IMR-90 (cell line): Measurements from ENCODE around the gene AGFG1.

ENCODE experiments used
- BHLHE40 ChIP-seq: fragments of 150-350 bp; IDR thresholded peaks from 2 replicates; pipeline ENCODE4 v1.6.1; 2016; ENCODE audit warnings: mild to moderate bottlenecking, low read depth, low read length
- CEBPB ChIP-seq: IDR thresholded peaks from 2 replicates; pipeline ENCODE4 v1.6.1; 2012; ENCODE audit warnings: low read depth, low read length, improper control_type of control experiment
- CTCF ChIP-seq: conservative IDR thresholded peaks from 2 replicates; pipeline ENCODE4 v1.5.1; 2012; ENCODE audit warnings: mild to moderate bottlenecking, low read depth, low read length, improper control_type of control experiment
- ELK1 ChIP-seq: fragments of 150-350 bp; IDR thresholded peaks from 2 replicates; pipeline ENCODE4 v1.6.1; 2016; ENCODE audit warnings: low read depth, mild to moderate bottlenecking, low read length, moderate library complexity, borderline replicate concordance
- FOS ChIP-seq: fragments of 150-350 bp; IDR thresholded peaks from 2 replicates; pipeline ENCODE4 v1.6.1; 2016; ENCODE audit warnings: low read depth, low read length
- MAFK ChIP-seq: IDR thresholded peaks from 2 replicates; pipeline ENCODE4 v1.6.1; 2012; ENCODE audit warnings: low read depth, low read length, improper control_type of control experiment
- MXI1 ChIP-seq: IDR thresholded peaks from 2 replicates; pipeline ENCODE4 v1.6.1; 2012; ENCODE audit warnings: low read depth, mild to moderate bottlenecking, low read length, moderate library complexity, borderline replicate concordance
- POLR2A ChIP-seq: IDR thresholded peaks from 2 replicates; pipeline ENCODE4 v1.6.1; 2012; ENCODE audit warnings: mild to moderate bottlenecking, low read depth, low read length
- RFX5 ChIP-seq: IDR thresholded peaks from 2 replicates; pipeline ENCODE4 v1.8.0; 2012; ENCODE audit warnings: low read depth, mild to moderate bottlenecking, low read length, moderate library complexity

- TF ChIP-seq CTCF (no peak), POLR2A (no peak), RFX5 (no peak), CEBPB (no peak), FOS (no peak), MXI1 (no peak), MAFK (no peak), BHLHE40 (no peak), ELK1 (no peak)
These were observed 10.8 kb downstream of the AGFG1 start for GRCh38 chr2:227482638-227483340.
